C4-2B (cell line): ENCODE measurements around the gene PDXP.

ENCODE experiments used
- CTCF ChIP-seq: fragments of 450-650 bp; conservative IDR thresholded peaks from 2 replicates; pipeline ENCODE4 v1.5.1; 2017; ENCODE audit warnings: mild to moderate bottlenecking
- ZFX ChIP-seq: fragments of 450-650 bp; IDR thresholded peaks from 2 replicates; pipeline ENCODE4 v1.6.1; 2017

- TF ChIP-seq CTCF (no peak), ZFX (no peak)
These were observed 57.2 kb downstream of the PDXP start for GRCh38 chr22:37715760-37716159.
